Esophagus (tissue), 2 donors: Measurements from ENCODE around the gene ELMO1. TPM values are rescaled to one million over a fixed set of nuclear protein-coding genes. Genes with fewer than 3 reads are reported as not detected.

ENCODE experiments used
- H3K27ac ChIP-seq, 2 donors: one replicate each; pipeline ENCODE4 v1.5.1; 2013; ENCODE audit warnings: low read depth in 2 of 2, mild to moderate bottlenecking in 2 of 2, inconsistent platforms in 1 of 2, low read length in 1 of 2, moderate library complexity in 1 of 2
- H3K27me3 ChIP-seq, 2 donors: one replicate each; pipeline ENCODE4 v1.6.1; 2013; ENCODE audit warnings: low read length in 2 of 2, control low read depth in 1 of 2, mild to moderate bottlenecking in 1 of 2; ENCODE audit not compliant: insufficient read depth in 2 of 2, control insufficient read depth in 1 of 2
- H3K36me3 ChIP-seq, 2 donors: one replicate each; pipeline ENCODE4 v1.6.1; 2013; ENCODE audit warnings: low read length in 1 of 2; ENCODE audit not compliant: control insufficient read depth in 2 of 2, insufficient read depth in 2 of 2
- H3K4me1 ChIP-seq, 2 donors: one replicate each; pipeline ENCODE4 v1.6.1; 2013; ENCODE audit warnings: low read length in 1 of 2; ENCODE audit not compliant: control insufficient read depth in 2 of 2, insufficient read depth in 2 of 2
- H3K4me3 ChIP-seq, 2 donors: one replicate each; pipeline ENCODE4 v1.5.1; 2013; ENCODE audit warnings: low read length in 2 of 2, mild to moderate bottlenecking in 2 of 2, low read depth in 1 of 2, moderate library complexity in 1 of 2
- H3K9me3 ChIP-seq, 2 donors: one replicate each; pipeline ENCODE4 v1.6.1; 2013; ENCODE audit warnings: mild to moderate bottlenecking in 2 of 2, low read depth in 1 of 2, low read length in 1 of 2, moderate library complexity in 1 of 2; ENCODE audit not compliant: control insufficient read depth in 2 of 2, insufficient read depth in 1 of 2
- WGBS, 2 donors: extraction: QIAGEN DNeasy Blood & Tissue Kit; methylation state at CpG; one replicate each; pipeline ENCODE4 v1.1.7; 2013; 5-methylcytosine and 5-hydroxymethylcytosine counted together
- polyA plus RNA-seq, 2 donors: library from polyadenylated mRNA; stranded (reverse); fragments of 200-250 nt; gene quantifications; one replicate each; pipeline ENCODE4 v1.2.3, GENCODE V29; 2013
- donor health status: healthy with polysubstance abuse.
- donor health status: Bipolar disorder and iron deficiency.

The ELMO1 gene
- polyA plus RNA-seq, 2 donors = 1.5 to 2.9 TPM

DNA sequence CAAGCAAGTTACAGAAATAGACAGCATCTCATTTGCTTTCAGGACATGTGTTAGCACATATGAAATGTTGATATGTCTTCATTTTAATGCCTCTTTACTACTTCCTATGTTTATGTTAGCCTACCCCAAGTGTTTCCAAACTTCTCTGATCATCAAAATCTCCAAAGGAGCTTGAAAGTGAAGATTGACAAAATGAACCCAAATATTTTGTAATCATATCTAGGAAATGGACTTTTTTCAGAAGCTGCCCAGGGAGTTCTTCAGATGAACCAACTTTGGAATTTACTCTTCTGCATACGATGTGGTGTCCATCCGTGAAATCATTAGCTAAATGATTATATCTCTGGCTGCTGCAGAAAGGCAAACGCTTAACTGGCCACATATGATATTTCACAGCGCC, 623.2 kb downstream of the ELMO1 start:
- Histone ChIP-seq H3K27ac (no peak overlapping the region), H3K36me3 (no peaks in the 10 kb centered on the region), H3K27me3 (no peaks in the 10 kb centered on the region), H3K4me3 (no peak overlapping the region), H3K4me1 (no peaks in the 10 kb centered on the region), H3K9me3 (no peaks in the 10 kb centered on the region)
- 87% methylated on average over 4 of the region's 4 CpGs for WGBS, 2 donors

DNA sequence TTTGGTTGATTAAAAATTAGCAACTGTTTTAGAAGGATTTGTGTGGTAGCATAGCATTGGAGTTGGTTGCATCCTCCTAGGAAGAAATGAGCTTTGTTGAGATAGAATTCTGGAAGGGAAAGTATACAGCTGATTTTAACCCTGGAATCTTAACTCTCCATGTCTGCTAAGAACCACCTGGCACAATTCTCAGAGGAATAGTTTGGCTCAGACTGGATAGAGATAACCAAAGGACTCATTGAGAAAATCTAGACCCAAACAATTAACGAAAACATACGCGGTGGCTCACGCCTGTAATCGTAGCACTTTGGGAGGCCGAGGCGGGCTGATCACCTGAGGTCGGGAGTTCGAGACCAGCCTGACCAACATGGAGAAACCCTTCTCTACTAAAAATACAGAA, 625.3 kb downstream of the ELMO1 start:
- Histone ChIP-seq H3K27ac (no peak overlapping the region), H3K36me3 (no peaks in the 10 kb centered on the region), H3K9me3 (no peaks in the 10 kb centered on the region), H3K27me3 (no peaks in the 10 kb centered on the region), H3K4me1 (no peaks in the 10 kb centered on the region), H3K4me3 (no peak overlapping the region)
- WGBS, 2 donors = 94 to 96% methylated on average over 9 of the region's 9 CpGs

DNA sequence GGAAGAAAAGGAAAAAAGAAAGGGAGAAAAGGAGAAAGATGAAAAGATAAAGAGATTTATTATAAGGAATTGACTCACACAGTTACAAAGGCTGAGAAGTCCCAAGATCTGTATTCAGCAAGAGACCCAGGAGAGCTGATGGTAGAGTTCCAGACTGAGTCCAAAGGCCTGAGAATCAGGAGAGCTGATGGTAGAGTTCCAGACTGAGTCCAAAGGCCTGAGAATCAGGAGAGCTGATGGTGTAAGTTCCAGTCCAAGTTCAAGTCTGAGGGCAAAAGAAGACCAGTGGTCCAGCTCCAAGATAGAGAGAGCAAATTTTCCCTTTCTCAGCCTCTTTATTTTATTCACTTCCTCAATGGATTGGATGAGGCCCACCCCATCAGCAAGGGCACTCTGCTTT, 627.0 kb downstream of the ELMO1 start:
- no peaks in the 10 kb centered on the region for H3K4me1 ChIP-seq
- H3K9me3 ChIP-seq = no peaks in the 10 kb centered on the region
- H3K27me3 ChIP-seq = no peaks in the 10 kb centered on the region
- no peaks in the 10 kb centered on the region for H3K36me3 ChIP-seq
- no peak overlapping the region for H3K4me3 ChIP-seq
- no peak overlapping the region for H3K27ac ChIP-seq

DNA sequence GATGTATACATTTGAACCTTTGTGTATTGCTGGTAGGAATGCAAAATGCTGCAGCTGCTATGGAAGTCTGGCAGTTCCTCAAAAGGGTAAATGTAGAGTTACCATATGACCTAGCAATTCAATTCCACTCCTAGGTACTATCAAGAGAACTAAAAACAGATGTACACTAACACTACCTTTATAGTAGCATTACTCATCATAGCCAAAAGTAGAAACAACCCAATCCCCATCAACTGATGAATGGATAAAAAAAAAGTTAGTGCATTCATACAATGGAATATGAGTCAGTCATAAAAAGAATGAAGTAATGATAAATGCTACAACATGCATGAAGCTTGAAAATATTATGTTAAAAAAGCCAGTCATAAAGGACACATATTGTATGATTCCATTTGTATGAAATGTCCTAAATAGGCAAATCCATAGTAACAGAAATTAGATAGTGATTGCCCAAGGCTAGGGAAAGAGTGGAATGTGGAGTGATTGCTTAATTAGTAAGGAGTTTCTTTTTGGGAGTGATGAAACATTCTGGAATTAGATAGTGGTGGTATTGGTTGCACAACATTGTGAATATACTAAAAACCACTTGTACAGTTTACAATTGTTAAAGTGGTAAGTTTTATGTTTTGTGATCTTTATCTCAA, 628.0 kb downstream of the ELMO1 start:
- Histone ChIP-seq H3K9me3 (no peaks in the 10 kb centered on the region), H3K4me3 (no peak overlapping the region), H3K27ac (no peak overlapping the region), H3K36me3 (no peaks in the 10 kb centered on the region), H3K4me1 (no peaks in the 10 kb centered on the region), H3K27me3 (no peaks in the 10 kb centered on the region)

DNA sequence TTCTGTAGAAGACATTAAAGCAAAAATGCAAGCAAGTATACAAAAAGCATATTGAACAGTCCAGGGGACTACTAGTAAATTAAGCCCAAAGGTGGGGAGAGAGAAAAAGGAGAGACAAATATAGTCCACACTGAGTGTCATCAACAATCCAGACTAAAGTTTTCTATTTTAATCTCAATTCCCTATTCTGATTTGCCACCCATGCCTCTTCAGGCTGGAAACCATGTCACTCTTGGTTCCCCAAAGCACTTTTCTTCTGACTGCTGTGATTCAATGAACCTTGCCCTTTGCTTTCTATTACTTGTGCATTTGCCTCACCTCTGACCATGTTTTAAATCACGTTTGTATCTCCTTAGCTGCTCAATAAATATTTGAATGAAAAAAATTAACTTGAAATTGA, 629.0 kb downstream of the ELMO1 start:
- H3K27ac ChIP-seq = no peak overlapping the region
- H3K4me3 ChIP-seq = no peak overlapping the region
- no peaks in the 10 kb centered on the region for H3K27me3 ChIP-seq
- H3K9me3 ChIP-seq = no peaks in the 10 kb centered on the region
- WGBS, 2 donors = 62 to 76% methylated on average over 1 of the region's 1 CpG
- no peaks in the 10 kb centered on the region for H3K36me3 ChIP-seq
- H3K4me1 ChIP-seq = no peaks in the 10 kb centered on the region

DNA sequence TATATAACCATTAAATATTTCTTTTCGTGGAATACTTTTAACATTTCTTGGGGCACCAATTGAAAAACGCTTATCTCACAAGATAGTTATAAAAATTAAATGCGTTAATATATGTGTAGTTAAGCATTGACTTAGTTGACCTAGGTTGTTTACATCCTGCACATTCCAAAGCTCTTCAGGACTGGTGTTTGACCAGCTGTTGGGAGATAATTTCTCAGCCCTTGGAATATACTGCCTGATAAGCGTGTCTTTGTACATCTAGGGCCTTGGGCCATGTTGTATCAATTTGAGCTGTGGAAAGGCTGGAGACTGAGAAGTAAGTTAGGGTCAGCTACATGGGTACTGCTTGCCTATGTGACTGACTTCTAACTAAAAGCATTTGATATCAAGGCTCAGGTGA, 634.4 kb downstream of the ELMO1 start:
- no peaks in the 10 kb centered on the region for H3K27me3 ChIP-seq
- no peak overlapping the region for H3K4me3 ChIP-seq
- no peaks in the 10 kb centered on the region for H3K4me1 ChIP-seq
- no peak overlapping the region for H3K27ac ChIP-seq
- no peaks in the 10 kb centered on the region for H3K36me3 ChIP-seq
- no peaks in the 10 kb centered on the region for H3K9me3 ChIP-seq
- WGBS, 2 donors = 75 to 84% methylated on average over 4 of the region's 4 CpGs

DNA sequence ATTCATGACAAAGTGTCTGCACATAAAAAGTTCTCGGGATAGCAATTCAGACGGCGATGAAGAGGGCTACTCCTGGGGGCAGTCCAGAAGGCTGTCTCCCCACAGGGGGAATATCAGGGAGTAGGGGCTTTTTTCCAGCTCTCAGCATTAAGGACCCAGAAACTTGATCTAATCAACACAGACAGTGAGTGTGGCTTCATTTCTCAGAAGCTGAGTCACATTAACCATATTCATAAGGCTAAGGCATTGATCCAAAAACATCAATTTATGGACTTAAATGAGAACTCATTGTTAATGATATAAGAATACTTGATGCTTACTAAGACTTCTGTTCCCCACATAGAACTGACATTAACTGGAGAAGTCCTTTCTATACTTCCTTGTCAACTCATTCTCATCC, 636.9 kb downstream of the ELMO1 start:
- no peak overlapping the region for H3K27ac ChIP-seq
- no peaks in the 10 kb centered on the region for H3K27me3 ChIP-seq
- no peaks in the 10 kb centered on the region for H3K36me3 ChIP-seq
- no peaks in the 10 kb centered on the region for H3K9me3 ChIP-seq
- no peaks in the 10 kb centered on the region for H3K4me1 ChIP-seq
- 76 to 81% methylated on average over 3 of the region's 3 CpGs for WGBS, 2 donors
- no peak overlapping the region for H3K4me3 ChIP-seq

DNA sequence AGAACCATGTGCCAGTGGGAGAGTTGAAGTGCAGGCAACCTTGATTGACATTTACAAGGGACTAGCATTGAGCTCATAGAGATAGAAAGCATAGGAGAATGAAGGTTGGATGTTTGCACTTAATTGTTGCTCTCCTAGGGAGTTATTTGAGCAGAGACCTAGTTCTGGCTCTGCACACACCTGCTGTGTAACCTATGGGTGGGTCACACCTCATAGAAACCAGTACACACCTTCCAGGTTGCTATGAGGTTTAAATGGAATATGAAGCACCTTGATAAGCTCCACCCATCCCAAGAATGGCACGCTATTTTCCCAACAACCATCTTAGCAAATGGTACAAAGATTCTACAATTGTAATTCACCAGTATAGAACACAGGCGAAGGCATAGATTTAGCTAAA, 638.2 kb downstream of the ELMO1 start:
- H3K9me3 ChIP-seq = no peaks in the 10 kb centered on the region
- H3K4me3 ChIP-seq = no peak overlapping the region
- no peaks in the 10 kb centered on the region for H3K27me3 ChIP-seq
- no peaks in the 10 kb centered on the region for H3K4me1 ChIP-seq
- no peaks in the 10 kb centered on the region for H3K36me3 ChIP-seq
- 51 to 66% methylated on average over 2 of the region's 2 CpGs for WGBS, 2 donors
- no peak overlapping the region for H3K27ac ChIP-seq

DNA sequence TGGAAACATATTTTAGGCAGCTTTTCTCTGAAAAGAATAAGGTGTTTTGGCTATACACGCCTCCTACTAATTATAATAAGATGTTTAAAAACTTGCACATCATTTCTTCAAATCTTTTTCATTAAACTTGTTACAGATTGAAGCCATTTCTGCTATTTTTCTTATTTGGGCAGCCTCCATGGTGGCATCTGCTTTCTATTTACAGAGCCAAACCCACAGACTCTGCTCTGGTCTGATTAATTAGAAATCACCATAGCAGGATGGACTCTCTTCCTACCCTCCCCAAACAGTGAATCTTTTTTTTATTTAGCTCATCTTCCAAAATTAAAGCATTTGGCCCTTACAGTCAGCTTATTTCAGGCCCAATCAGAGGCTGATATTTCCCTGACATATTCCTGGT, 638.6 kb downstream of the ELMO1 start:
- WGBS, 2 donors = 82 to 96% methylated on average over 1 of the region's 1 CpG
- Histone ChIP-seq H3K9me3 (no peaks in the 10 kb centered on the region), H3K36me3 (no peaks in the 10 kb centered on the region), H3K27me3 (no peaks in the 10 kb centered on the region), H3K4me3 (no peak overlapping the region), H3K27ac (no peak overlapping the region), H3K4me1 (no peaks in the 10 kb centered on the region)

DNA sequence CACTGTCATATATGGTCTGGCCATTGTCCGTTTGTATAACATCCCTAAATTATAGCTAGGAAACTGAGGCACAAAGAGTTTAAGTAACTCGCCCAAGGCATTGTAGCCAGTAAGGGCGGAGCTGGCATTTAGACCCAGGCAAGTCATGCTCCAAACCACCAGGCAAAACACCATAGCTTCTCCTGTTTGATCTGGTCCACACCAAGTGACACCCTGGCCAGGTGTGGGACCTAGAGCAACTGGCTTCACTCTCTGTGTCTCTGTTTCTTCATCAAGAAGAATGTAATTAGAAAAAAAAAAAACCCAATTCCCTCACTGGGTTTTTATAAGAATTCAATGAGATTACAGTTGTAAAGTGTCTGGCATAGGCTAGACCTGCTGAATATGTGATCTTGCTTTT, 639.2 kb downstream of the ELMO1 start:
- Histone ChIP-seq H3K36me3 (no peaks in the 10 kb centered on the region), H3K27ac (no peak overlapping the region), H3K4me3 (no peak overlapping the region), H3K27me3 (no peaks in the 10 kb centered on the region), H3K9me3 (no peaks in the 10 kb centered on the region), H3K4me1 (no peaks in the 10 kb centered on the region)
- WGBS, 2 donors = 91 to 95% methylated on average over 3 of the region's 3 CpGs
